ENCODE measurements around the gene FBXL13. TPM values are rescaled to one million over a fixed set of nuclear protein-coding genes. Genes with fewer than 3 reads are reported as not detected.

FBXL13 gene
- total and polyA plus RNA-seq, 2 of the 8 experiments (the other 6 are each of a cell fraction or from before 2014, with no cell fraction given): 1.2 to 2.8 TPM

DNA sequence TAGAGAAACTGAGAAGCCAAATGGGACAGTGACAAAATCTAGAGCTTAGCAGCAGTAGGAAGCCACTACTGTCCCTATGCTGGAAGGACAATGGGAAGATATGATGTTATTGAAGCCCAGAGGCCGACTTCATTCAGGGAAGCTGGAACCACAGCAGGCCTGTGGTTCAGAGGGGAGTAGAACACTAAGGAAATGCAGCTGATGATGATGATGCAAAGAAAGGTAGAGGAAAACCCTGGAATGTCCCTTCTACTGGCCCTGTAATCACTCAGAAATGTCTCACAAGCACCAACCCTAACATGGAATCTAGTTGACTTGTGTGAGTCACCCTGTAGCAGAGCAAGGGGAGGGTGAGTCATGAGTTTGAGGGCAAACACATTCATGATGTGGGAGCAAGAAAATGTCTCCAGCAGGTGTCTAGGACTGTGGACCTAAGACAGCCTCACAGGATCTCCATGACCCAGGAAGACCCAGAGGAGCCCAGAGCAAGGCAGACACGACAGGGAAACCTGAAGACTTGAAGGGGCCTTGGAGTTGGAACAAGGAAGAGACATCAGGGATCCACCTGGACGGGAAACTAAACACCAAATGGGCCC is 198.8 kb downstream of the FBXL13 start (continued):
- TF ChIP-seq TCF12 (IDR thresholded peaks at IDR 0.05; ENCODE audit: low read depth, low read length) (no peak), CBX8 (IDR thresholded peaks at IDR 0.05; ENCODE audit: borderline replicate concordance, low read depth, low read length) (no peak), SUZ12 (IDR thresholded peaks at IDR 0.05; ENCODE audit: low read length) (no peak)
- TF ChIP-seq, protein P1, sequence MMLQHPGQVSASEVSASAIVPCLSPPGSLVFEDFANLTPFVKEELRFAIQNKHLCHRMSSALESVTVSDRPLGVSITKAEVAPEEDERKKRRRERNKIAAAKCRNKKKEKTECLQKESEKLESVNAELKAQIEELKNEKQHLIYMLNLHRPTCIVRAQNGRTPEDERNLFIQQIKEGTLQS (IDR thresholded peaks at IDR 0.05; ENCODE audit: insufficient read depth, low read depth, low read length): no peak

Measured in H1 (cell line).